Fibroblast of lung (primary cell): ENCODE results near the gene TSGA10IP.

Source experiments
- EZH2 ChIP-seq: IDR thresholded peaks from 2 replicates; pipeline ENCODE4 v1.5.1; 2012; ENCODE audit warnings: low read length, control low read depth, mild to moderate bottlenecking; ENCODE audit errors: missing control alignments
- TF ChIP-seq, protein P1 (sequence below), 2 donors: IDR thresholded peaks in 1 of 2; conservative IDR thresholded peaks in 1 of 2; 1 replicate in 1 of 2; 2 replicates in 1 of 2; pipeline ENCODE4 v1.5.1; 2011 to 2012; ENCODE audit warnings: low read length in 2 of 2, control low read depth in 1 of 2, inconsistent platforms in 1 of 2, low read depth in 1 of 2, mild to moderate bottlenecking in 1 of 2

DNA sequence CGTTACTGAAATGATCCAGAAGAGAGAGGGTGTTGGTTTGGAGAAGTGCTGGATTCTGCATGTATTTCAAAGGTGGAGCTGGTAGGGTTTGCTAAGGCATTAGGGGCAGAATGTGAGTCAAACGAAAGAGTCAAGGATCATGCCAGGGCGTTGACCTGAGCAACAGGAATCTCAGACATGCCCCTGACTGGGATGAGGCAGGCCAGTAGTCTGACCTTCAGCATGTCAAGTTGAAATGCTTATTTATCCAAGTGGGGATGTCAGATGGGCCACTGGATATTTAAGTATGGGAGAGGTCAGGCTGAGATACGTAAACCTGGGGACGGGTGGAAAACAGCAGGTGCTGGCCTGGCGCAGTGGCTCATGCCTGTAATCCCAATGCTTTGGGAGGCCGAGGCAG lies 2.7 kb upstream of the TSGA10IP start:
- TF ChIP-seq, protein P1, sequence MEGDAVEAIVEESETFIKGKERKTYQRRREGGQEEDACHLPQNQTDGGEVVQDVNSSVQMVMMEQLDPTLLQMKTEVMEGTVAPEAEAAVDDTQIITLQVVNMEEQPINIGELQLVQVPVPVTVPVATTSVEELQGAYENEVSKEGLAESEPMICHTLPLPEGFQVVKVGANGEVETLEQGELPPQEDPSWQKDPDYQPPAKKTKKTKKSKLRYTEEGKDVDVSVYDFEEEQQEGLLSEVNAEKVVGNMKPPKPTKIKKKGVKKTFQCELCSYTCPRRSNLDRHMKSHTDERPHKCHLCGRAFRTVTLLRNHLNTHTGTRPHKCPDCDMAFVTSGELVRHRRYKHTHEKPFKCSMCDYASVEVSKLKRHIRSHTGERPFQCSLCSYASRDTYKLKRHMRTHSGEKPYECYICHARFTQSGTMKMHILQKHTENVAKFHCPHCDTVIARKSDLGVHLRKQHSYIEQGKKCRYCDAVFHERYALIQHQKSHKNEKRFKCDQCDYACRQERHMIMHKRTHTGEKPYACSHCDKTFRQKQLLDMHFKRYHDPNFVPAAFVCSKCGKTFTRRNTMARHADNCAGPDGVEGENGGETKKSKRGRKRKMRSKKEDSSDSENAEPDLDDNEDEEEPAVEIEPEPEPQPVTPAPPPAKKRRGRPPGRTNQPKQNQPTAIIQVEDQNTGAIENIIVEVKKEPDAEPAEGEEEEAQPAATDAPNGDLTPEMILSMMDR (conservative IDR thresholded peaks at IDR 0.05 in 1 of 2, IDR thresholded peaks at IDR 0.05 in 1 of 2; ENCODE audit: low read depth in 1 of 2, low read length in 2 of 2): no peak
- no peak for TF ChIP-seq EZH2
